OCI-LY7 (cell line): ENCODE measurements around the gene ENTPD6. TPM values are rescaled to one million over a fixed set of nuclear protein-coding genes. Genes with fewer than 3 reads are reported as not detected.

Experiments
- BruUV-seq: library from RNA; stranded (reverse); fragments of 400-500 nt; replicated peaks from 2 replicates; lab custom pipeline; 2021; lab: Mats Ljungman, UMichigan
- CTCF ChIA-PET: fragments of 300-600 bp; sonication (Branson Sonifier 250); formaldehyde crosslinking; loops from one replicate; lab custom pipeline; 2022; ENCODE audit warnings: antibody characterized with exemption; ENCODE audit not compliant: unreplicated experiment; lab: Charles Lee
- POLR2A ChIA-PET: fragments of 300-600 bp; sonication (Branson Sonifier 250); formaldehyde crosslinking; loops from one replicate; lab custom pipeline; 2022; ENCODE audit warnings: antibody characterized with exemption; lab: Charles Lee
- DNase-seq: peaks from one replicate; pipeline ENCODE4 v3.0.0-alpha.2; 2015; ENCODE audit warnings: low spot score
- H2AFZ ChIP-seq: fragments of 200-600 bp; sonication (generic), shearing (Covaris generic); 2 replicates; pipeline ENCODE4 v1.6.1; 2014; ENCODE audit warnings: mild to moderate bottlenecking, antibody characterized with exemption, low read length, moderate library complexity
- H3K27ac ChIP-seq: fragments of 200-600 bp; sonication (generic); 2 replicates; pipeline ENCODE4 v1.5.1; 2014; ENCODE audit warnings: mixed run types, low read depth, mild to moderate bottlenecking, moderate library complexity, low read length, inconsistent platforms; ENCODE audit not compliant: poor library complexity, severe bottlenecking
- H3K36me3 ChIP-seq: fragments of 200-600 bp; sonication (generic); 2 replicates; pipeline ENCODE4 v1.6.1; 2014; ENCODE audit warnings: mild to moderate bottlenecking, antibody characterized with exemption, low read length, moderate library complexity, mixed read lengths; ENCODE audit not compliant: insufficient read depth
- H3K4me1 ChIP-seq: fragments of 200-600 bp; sonication (generic); 2 replicates; pipeline ENCODE4 v1.5.1; 2014; ENCODE audit warnings: mild to moderate bottlenecking, low read length; ENCODE audit not compliant: insufficient read depth, poor library complexity, severe bottlenecking
- H3K4me2 ChIP-seq: fragments of 200-600 bp; sonication (generic); 2 replicates; pipeline ENCODE4 v1.6.1; 2014; ENCODE audit warnings: mild to moderate bottlenecking, low read length
- H3K4me3 ChIP-seq: fragments of 200-600 bp; sonication (generic); 2 replicates; pipeline ENCODE4 v1.5.1; 2014; ENCODE audit warnings: mild to moderate bottlenecking, low read depth, low read length; ENCODE audit not compliant: poor library complexity, severe bottlenecking
- H3K79me2 ChIP-seq: fragments of 200-600 bp; sonication (generic); 2 replicates; pipeline ENCODE4 v1.6.1; 2016; ENCODE audit warnings: low read depth, mild to moderate bottlenecking, low read length, moderate library complexity, mixed read lengths; ENCODE audit not compliant: insufficient read depth
- H3K9me2 ChIP-seq: fragments of 200-600 bp; sonication (generic); 2 replicates; pipeline ENCODE4 v1.6.1; 2016; ENCODE audit warnings: mild to moderate bottlenecking, low read length, mixed read lengths; ENCODE audit not compliant: insufficient read depth
- H3K9me3 ChIP-seq: fragments of 200-600 bp; sonication (generic); 2 replicates; pipeline ENCODE4 v1.6.1; 2014; ENCODE audit warnings: mild to moderate bottlenecking, mixed run types, low read length, mixed read lengths
- H4K20me1 ChIP-seq: fragments of 200-600 bp; sonication (generic); 2 replicates; pipeline ENCODE4 v1.6.1; 2014; ENCODE audit warnings: mild to moderate bottlenecking, antibody characterized with exemption, low read length, moderate library complexity, mixed read lengths; ENCODE audit not compliant: insufficient read depth
- CTCF ChIP-seq: fragments of 200-600 bp; sonication (generic); conservative IDR thresholded peaks from 2 replicates; pipeline ENCODE4 v1.5.1; 2014; ENCODE audit warnings: mild to moderate bottlenecking, antibody characterized with exemption, low read length, moderate library complexity, mixed read lengths
- EZH2phosphoT487 ChIP-seq: fragments of 200-600 bp; sonication (generic); IDR thresholded peaks from 2 replicates; pipeline ENCODE4 v1.6.1; 2018; ENCODE audit warnings: low read depth, borderline replicate concordance, mild to moderate bottlenecking, mixed run types, antibody characterized with exemption, low read length, moderate library complexity, mixed read lengths
- intact Hi-C: fragments of 100-400 bp; cut with micrococcal nuclease; formaldehyde crosslinking; loops from one replicate; pipeline ENCODE4 v1.10.0; 2022; ENCODE audit not compliant: unreplicated experiment
- total RNA-seq, 2 experiments: library from RNA; depleted of rRNA in 1 of 2; stranded (reverse); fragments of >200 nt in 1 of 2; shearing (Covaris generic) in 1 of 2; gene quantifications; 2 replicates each; pipeline ENCODE4 v1.2.3, GENCODE V29; 2014 to 2022

The ENTPD6 gene
- total RNA-seq, 2 experiments from 2014 or later = 4.2 TPM; not detected in 1

- ChIA-PET POLR2A (no interaction called here), CTCF (interaction anchor here (0.6 kb wide), 1 partner anchor 129 kb away, joined by 3 read pairs; no protein-coding TSS in a partner anchor)
- no peaks in the 10 kb centered on the region for H3K9me3 ChIP-seq
- no peaks in the 10 kb centered on the region for H3K4me1 ChIP-seq
- no peak overlapping the region for H3K27ac ChIP-seq
- no peaks in the 10 kb centered on the region for H3K9me2 ChIP-seq
- H3K79me2 ChIP-seq = no peaks in the 10 kb centered on the region
- no peak overlapping the region for H2AFZ ChIP-seq
- H4K20me1 ChIP-seq = no peaks in the 10 kb centered on the region; the same call in 1 of the 2 replicates
- TF ChIP-seq CTCF (no peak), EZH2phosphoT487 (no peak)
- intact Hi-C loops = no loop called here
- no peak overlapping the region for H3K4me2 ChIP-seq
- H3K4me3 ChIP-seq = no peak overlapping the region
- DNase-seq = no peak
- BruUV-seq = no TSS peak
- no peaks in the 10 kb centered on the region for H3K36me3 ChIP-seq
Observed at GRCh38 chr20:25214819-25215218, 19.3 kb downstream of the ENTPD6 start.

- Histone ChIP-seq H3K4me1 (no peaks in the 10 kb centered on the region), H3K4me2 (no peak overlapping the region), H3K4me3 (no peak overlapping the region), H3K36me3 (no peaks in the 10 kb centered on the region), H3K27ac (no peak overlapping the region), H3K79me2 (no peaks in the 10 kb centered on the region), H3K9me2 (no peaks in the 10 kb centered on the region), H3K9me3 (no peaks in the 10 kb centered on the region), H2AFZ (no peak overlapping the region), H4K20me1 (no peaks in the 10 kb centered on the region; the same call in 1 of the 2 replicates)
- no TSS peak for BruUV-seq
- intact Hi-C loops = no loop called here
- CTCF ChIA-PET = no interaction called here
- no peak for TF ChIP-seq CTCF
- no peak for TF ChIP-seq EZH2phosphoT487
- POLR2A ChIA-PET = no interaction called here
- peak; percentile 7 for DNase-seq
Observed at GRCh38 chr20:25215521-25215920, 20.0 kb downstream of the ENTPD6 start.

GRCh38 chr20:25216199-25216945 lies 20.9 kb downstream of the ENTPD6 start:
- Histone ChIP-seq H3K36me3 (no peaks in the 10 kb centered on the region), H3K4me2 (no peak overlapping the region), H3K9me3 (no peaks in the 10 kb centered on the region)

More at GRCh38 chr20:25216199-25216945, 20.9 kb downstream of the ENTPD6 start:
- no peak for DNase-seq
- no peaks in the 10 kb centered on the region for H3K79me2 ChIP-seq
- H3K4me1 ChIP-seq = no peaks in the 10 kb centered on the region
- no TSS peak for BruUV-seq
- no peaks in the 10 kb centered on the region for H3K9me2 ChIP-seq
- H3K4me3 ChIP-seq = no peak overlapping the region
- no peaks in the 10 kb centered on the region; the same call in 1 of the 2 replicates for H4K20me1 ChIP-seq
- intact Hi-C loops = no loop called here
- no peak for TF ChIP-seq CTCF
- TF ChIP-seq EZH2phosphoT487 = no peak
- H3K27ac ChIP-seq = no peak overlapping the region
- ChIA-PET POLR2A (no interaction called here), CTCF (no interaction called here)
- no peak overlapping the region for H2AFZ ChIP-seq
